ENCODE measurements around the gene EPB41.
A peak's percentile ranks its signal among the peaks of the same experiment; 100 is the strongest.
"Not testable (repeated sequence)": the region's sequence is repeated elsewhere in the genome, so short reads cannot be mapped to it uniquely, and the experiment has no call there.

The EPB41 gene

DNA sequence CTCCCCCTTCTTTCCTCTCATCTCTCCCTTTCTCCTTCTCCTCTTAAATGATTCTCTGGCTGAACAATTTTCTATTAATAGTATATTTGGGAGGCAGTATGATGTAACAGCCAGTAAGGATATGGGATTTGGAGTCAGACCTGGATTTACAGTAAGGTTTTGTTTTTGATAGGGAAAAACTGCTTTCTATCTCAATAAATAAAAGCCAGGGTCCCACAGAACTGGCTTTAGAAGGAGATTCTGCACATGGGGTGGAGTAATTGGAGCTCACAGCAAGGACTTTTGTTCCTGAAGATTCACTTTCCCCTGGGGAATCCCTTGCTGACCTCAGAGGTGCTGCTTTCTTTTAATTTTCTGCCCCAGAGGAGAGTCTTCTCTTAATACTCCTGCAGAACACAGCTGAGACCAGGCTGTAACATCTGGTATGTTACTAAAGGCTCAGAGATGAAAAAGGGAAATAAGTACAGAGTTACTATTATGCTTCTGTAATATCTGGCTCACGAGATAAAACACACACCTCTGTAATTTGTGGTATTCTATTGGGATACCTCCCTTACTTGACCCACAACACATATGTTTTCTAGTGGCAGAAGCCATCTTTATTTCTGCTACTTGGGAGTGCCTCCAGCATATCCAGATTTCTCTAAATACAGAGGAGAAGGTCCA, 13.4 kb downstream of the EPB41 start:
- DNase-seq, result peak; percentile 87

GRCh38 chr1:28928314-28928941, 14.1 kb downstream of the EPB41 start:
- DNase-seq, result no peak

DNA sequence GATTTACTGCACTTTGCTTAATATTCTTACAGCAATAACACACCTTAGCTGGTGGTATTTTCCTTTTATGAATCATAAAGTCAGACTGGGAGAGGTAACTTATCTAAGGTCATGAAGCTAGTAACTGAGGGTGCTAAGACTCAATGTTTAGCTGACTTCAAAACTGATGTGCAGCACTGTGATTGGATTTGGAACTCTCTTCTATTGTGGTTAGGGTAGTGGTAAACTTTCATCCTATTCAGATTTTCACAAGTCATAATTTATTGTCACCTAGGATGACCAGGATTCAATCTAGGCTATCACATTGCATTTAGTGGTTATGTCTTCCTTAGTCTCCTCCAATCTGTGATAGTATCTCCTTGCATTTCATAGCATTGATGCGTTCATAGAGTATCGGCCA, 18.9 kb downstream of the EPB41 start:
- DNase-seq, result no peak

GRCh38 chr1:28933918-28934317, 19.5 kb downstream of the EPB41 start:
- no peak for DNase-seq

DNA sequence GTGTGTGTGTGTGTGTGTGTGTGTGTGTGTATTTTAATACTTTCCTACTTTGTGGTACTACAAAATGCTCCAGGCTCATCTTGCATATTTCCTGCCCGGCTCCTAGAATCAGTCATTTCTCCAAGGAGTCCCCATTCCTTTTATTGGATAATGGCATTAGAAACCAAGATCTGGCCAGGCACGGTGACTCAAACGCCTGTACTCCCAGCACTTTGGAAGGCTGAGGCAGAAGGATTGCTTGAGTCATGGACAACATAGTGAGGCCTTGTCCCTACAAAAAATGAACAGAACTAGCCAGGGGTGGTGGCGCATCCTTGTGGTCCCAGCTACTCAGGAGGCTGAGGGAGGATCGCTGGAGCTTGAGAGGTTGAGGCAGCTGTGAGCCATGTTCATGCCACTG, 20.3 kb downstream of the EPB41 start:
- peak; percentile 22 for DNase-seq

DNA sequence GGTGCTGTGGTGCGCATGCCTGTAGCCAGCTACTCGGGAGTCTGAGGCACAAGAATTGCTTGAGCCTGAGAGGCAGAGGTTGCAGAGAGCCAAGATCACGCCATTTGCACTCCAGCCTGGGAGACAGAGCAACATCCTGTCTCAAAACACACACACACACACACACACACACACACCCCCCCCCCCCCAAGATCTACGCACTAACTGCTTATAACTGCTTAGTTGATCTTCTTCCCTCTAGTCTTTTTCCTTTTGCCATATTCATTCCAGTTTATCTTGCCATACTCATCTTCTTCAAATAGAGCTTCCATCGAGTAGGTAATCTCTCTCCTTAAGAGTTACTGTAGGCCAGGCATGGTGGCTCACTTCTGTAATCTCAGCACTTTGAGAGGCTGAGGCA, 20.9 kb downstream of the EPB41 start:
- no peak for DNase-seq

GRCh38 chr1:28936094-28936493, 21.7 kb downstream of the EPB41 start:
- no peak for DNase-seq

DNA sequence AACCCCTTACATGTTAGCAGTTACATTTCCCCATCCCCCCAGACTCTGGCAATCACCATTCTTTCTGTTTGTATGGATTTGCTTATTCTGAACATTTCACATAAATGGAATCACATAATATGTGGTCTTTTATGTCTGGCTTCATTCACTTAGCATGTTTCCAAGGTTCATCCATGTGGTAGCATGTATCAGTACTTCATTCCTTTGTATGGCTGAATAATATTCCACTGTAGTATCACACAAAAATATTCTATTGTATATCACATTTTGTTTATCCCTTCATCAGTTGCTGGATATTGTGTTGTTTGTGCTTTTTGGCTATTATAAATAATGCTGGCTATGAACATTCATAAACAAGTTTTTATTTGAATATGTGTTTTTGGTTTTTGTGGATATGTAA, 22.2 kb downstream of the EPB41 start:
- DNase-seq, result no peak

DNA sequence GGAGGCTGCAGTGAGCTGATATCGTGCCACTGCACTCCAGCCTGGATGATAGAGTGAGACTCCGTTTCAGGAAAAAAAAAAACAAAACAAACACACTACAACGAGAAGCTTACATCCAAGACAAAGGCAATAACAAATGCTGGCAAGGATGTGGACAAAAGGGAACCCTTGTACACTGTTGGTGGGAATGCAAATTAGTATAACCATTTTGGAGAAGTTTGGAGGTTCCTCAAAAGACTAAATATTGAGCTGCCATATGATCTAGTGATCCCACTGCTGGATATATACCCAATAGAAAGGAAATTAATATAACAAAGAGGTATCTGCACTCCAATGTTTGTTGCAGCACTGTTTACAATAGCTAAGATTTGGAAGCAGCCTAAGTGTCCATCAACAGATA, 29.2 kb downstream of the EPB41 start:
- DNase-seq, result not testable (repeated sequence)

DNA sequence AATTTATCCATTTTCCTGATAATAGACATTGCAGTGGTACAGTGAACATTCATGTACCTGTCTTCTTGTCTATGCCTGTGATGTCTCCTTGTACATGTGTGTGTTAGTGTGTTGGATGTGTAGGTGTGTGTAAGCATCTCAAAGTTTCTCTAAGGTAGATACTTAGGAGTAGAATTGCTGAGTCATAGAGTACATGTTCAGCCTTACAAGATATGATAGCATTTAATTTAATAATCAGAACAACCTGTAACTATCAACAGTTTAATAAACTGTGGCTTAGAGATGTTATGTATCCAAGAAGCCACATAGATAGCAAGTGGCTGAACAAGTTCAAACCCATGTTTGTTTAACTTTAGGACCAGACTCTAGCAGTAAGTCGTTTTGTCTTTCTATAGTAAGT, 35.6 kb downstream of the EPB41 start:
- no peak for DNase-seq

DNA sequence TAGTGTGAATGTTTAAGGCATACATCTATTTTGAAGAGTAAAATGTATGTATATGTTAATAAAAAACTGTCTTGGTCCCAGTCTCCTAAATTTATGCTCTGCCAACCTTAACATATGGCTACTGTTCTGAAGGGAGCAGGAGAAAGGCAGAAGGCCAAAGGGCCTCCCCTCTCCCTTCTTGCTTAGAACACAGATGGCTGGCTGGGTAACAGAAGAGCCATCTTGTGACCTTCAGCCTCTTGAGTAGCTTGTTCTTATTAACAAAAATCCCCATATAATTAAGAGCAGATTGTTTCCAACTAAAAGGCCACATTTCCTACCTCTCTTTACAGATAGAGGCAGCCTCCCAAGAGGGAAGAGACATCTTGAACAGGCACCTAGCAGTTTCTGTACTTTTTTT, 36.1 kb downstream of the EPB41 start:
- DNase-seq, result no peak

DNA sequence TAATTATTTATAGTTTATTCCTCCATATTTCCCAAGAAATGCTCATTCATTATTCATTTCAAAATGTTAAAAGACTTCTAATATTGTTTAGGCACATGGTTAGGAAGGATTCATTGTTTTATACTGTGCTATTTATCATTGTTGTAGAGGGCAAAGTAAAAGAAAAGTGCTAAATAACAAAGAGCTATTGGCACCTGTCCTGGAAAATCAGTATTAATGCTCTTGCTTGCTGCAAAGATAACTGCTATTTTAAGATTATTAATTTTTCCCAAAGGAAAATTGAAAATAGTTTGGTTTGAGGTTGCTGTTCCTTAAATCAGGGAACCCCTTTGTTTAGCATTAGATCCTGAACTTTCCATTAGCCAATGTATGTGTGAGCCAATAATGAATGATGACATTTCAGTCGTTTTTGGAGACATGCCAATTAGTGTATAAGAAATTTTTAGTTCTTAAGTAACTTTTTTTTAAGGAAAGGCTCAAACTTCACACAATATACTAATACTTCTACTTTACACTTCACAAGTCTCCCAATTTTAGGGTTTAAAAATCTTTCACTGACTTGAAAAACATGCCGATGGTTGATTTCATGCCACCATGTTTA, 39.9 kb downstream of the EPB41 start:
- DNase-seq, result no peak

DNA sequence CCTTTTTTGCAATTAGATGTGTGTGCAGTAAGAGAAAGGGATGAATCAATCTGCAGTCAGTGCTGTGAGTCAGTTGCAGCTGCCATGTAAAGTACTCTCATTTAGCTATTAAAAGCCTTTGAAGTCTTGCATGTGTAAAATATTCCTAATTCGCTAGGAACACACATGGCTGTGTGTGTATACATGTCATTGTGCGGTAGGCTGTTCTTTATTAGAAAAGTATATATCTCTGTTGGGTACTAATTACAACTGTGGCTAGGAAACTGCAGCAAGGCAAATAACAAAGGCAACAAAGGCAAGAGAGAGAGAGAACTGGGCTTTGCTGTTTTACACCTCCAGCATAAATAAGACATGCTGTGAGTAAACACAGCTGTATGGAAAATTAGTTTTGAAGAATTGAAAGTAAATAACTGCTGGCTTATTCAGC, 41.7 kb downstream of the EPB41 start:
- no peak for DNase-seq

DNA sequence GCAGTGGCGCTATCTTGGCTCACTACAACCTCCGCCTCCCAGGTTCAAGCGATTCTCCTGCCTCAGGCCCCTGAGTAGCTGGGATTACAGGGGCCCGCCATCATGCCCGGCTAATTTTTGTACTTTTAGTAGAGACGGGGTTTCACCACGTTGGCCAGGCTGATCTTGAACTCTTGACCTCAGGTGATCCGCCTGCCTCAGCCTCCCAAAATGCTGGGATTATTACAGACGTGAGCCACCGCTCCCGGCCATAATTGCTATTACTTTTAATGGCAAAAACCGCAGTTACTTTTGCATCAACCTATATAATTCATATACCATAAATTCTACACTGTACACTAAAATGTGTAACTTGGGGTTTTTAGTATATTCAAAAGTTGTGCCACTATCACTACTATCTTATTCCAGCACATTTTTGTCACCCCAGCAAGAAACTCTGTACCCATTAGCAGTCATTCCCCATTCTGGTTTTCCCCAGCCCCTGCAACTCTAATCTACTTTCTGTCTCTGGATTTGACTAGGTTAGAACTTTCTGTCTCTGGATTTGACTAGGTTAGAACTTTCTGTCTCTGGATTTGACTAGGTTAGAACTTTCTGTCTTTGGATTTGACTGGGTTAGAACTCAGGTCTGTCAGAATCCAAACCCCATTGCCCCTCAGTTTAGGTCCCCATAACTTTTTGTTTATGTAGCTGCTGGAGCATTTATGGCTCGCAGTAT, 47.9 kb downstream of the EPB41 start:
- not testable (repeated sequence) for DNase-seq

DNA sequence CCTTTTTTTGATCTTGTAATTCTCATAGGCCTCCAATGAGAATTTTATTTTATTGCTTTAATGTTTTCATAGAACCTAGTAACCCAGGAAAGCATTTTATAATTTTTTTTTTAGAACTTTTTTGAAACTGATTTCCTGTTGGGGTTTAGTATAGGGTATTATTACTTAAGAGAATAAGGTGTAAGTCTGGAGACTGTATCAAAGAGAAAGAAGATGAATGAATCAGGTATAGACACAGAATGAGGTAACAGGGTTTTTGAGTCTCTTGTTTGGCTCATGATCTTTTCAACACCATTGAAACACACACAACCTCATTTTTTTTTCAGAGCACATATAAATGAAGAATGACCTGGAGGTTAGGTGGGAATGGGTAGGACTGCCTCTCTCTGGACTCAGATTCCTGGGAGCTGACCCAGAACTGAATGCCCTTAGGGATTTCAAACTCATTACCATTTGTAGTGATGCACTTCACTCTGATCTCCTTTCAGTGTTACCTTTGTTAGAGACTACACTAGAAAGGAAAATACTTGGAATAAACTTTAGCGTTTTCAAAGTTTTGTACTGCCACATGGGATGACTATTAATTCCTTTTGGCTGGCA, 51.0 kb downstream of the EPB41 start:
- no peak for DNase-seq

GRCh38 chr1:28966617-28967016, 52.2 kb downstream of the EPB41 start:
- DNase-seq, result no peak

DNA sequence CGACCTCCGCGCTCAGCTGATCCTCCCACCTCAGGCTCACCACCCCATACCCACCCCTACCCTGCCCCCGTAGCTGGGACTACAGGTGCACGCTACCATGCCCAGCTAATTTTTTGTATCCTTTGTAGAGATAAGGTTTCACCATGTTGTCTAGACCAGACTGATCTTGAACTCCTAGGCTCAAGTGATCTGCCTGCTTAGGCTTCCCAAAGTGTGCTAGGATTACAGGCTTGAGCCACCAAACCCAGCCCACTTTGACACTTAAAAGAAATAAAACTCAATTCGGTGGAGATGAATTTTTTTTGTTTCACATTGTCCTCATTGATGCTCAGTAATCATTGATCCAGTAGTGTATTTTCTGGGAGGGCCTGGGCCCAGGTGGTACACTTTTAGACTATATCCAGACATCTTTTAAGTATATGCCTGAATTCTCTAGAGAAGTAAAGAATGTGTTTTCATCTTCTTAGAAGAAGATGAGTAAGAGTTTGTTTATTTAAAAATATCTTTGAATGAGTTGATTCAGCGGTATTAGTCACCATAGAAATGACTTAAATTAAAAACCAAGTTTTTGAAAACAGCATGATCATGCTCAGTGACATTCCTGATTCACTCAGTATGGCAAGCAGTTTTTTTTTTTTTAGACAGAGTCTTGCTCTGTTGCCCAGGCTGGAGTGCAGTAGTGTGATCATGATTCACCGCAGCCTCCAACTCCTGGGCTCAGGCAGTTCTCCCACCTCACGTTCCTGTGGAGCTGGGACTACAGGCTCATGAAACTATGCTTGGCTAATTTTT, 57.8 kb downstream of the EPB41 start:
- DNase-seq, result peak; percentile 95

DNA sequence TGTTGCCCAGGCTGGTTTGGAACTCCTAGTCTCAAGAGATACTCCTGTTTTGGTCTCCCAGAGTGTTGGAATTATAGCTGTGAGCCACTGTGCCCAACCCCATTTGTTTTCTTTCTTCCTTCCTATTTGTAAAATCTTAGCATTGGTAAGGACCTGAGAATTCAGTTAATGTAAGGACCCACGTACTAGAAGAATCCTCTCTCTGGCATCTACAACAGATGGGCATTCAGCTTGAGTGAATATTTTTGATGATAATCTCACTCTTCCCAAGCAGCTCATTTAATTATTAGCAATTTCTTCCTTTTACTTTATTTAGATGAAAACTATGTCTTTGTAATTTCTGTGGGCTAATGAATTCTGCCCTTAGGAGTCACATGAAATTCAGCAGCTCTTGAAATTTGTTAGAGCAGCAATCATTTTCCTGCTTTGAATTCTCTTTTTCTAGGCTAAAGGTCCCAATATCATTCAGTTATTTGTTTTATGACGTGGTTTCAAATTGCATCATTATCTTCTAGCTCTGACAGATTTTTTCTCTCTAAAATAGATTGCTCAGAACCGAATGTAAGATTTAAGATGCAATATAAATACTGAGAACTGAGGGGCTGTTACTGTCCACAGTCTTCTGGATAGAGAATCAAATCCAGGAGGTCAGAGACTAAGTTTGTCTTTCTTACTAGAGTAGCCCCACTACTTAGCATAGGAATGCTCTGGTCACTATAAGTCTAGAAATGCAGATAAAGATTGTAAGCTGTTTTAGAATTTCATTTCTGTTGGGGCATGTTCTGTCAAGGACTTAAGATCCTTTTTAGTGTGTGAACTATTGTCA, 59.4 kb downstream of the EPB41 start:
- peak; percentile 58 for DNase-seq

GRCh38 chr1:28974432-28974831, 60.1 kb downstream of the EPB41 start:
- peak; percentile 64 for DNase-seq

GRCh38 chr1:28976248-28976647, 61.9 kb downstream of the EPB41 start:
- peak; percentile 22 for DNase-seq

DNA sequence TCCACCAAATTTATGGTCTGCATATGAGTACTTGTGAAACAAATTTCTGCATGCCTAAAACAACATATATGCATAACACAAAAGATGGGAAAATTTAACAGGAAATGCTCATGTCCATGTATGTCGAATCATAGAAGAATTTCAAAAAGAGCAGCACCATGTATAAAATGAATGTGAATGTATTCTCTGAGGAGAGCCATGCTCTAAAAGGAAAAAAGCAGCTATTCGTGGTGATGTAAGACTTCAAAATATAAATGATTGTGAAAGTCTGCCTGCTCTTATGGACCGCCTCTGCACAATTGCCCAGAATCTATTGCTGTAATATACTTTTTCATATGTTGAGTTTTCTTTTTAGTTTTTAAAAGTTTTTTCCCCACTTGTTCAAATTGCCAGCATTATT, 66.8 kb downstream of the EPB41 start:
- no peak for DNase-seq

Measured in fibroblast of skin of scalp (primary cell).